ENCODE measurements around the gene COL4A3. TPM values are rescaled to one million over a fixed set of nuclear protein-coding genes. Genes with fewer than 3 reads are reported as not detected.

Gene COL4A3
- total RNA-seq, 1 donor from 2014 or later, result 1.1 TPM

DNA sequence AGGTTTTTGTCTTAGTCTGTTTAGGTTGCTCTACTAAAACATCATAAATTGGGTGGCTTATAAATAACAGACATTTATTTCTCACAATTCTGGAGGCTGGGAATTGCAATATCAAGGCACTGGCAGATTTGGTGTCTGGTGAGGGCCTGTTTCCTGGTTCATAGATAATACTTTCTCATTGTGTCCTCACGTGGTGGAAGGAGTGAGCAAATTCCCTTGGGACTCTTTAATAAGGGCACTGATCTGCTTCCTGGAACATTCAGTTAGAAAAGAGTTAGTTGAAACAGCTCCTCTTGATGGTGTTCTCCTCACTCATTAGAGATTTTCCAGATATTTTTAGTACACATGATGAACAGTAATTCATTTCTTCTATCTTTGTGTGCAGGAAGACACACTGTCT, 22.3 kb downstream of the COL4A3 start:
- no peak for DNase-seq (ENCODE audit: low read depth)
- TF ChIP-seq, protein P1, sequence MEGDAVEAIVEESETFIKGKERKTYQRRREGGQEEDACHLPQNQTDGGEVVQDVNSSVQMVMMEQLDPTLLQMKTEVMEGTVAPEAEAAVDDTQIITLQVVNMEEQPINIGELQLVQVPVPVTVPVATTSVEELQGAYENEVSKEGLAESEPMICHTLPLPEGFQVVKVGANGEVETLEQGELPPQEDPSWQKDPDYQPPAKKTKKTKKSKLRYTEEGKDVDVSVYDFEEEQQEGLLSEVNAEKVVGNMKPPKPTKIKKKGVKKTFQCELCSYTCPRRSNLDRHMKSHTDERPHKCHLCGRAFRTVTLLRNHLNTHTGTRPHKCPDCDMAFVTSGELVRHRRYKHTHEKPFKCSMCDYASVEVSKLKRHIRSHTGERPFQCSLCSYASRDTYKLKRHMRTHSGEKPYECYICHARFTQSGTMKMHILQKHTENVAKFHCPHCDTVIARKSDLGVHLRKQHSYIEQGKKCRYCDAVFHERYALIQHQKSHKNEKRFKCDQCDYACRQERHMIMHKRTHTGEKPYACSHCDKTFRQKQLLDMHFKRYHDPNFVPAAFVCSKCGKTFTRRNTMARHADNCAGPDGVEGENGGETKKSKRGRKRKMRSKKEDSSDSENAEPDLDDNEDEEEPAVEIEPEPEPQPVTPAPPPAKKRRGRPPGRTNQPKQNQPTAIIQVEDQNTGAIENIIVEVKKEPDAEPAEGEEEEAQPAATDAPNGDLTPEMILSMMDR (conservative IDR thresholded peaks at IDR 0.05; ENCODE audit: low read depth, low read length), result no peak
- no peak overlapping the region for H3K4me3 ChIP-seq (ENCODE audit: low read depth, low read length)

- DNase-seq (ENCODE audit: low read depth), result no peak
Observed at GRCh38 chr2:227188292-227188691, 23.9 kb downstream of the COL4A3 start.

GRCh38 chr2:227191367-227191766, 26.9 kb downstream of the COL4A3 start:
- no peak overlapping the region for H3K4me3 ChIP-seq (ENCODE audit: low read depth, low read length)
- no peak for DNase-seq (ENCODE audit: low read depth)
- TF ChIP-seq, protein P1 (conservative IDR thresholded peaks at IDR 0.05; ENCODE audit: low read depth, low read length), result no peak

More at GRCh38 chr2:227188292-227188691, 23.9 kb downstream of the COL4A3 start:
- TF ChIP-seq, protein P1 (conservative IDR thresholded peaks at IDR 0.05; ENCODE audit: low read depth, low read length), result no peak
- H3K4me3 ChIP-seq (ENCODE audit: low read depth, low read length), result no peak overlapping the region

DNA sequence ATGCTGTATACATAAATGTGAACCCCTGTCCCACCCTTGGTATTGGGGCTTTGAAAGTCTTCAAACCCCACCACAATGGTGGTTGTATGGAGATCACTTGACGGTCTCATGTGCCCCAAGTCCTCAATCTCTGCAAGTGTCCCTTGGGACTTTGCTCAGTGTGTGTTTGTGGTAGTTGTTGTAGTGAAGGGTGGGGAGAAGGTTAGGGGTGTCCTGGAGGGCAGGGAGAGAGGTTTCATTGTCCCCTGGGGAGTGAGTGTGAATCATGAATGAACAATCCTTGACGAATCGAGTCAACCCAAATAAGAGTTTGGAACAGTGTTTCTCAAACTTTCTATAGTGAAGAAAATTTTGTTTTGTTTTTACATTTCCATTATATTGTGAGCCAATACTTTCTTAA, 28.1 kb downstream of the COL4A3 start:
- no peak for DNase-seq (ENCODE audit: low read depth)
- no peak overlapping the region for H3K4me3 ChIP-seq (ENCODE audit: low read depth, low read length)
- TF ChIP-seq, protein P1 (conservative IDR thresholded peaks at IDR 0.05; ENCODE audit: low read depth, low read length), result no peak

- H3K4me3 ChIP-seq (ENCODE audit: low read depth, low read length), result no peak overlapping the region
- DNase-seq (ENCODE audit: low read depth), result no peak
- TF ChIP-seq, protein P1 (conservative IDR thresholded peaks at IDR 0.05; ENCODE audit: low read depth, low read length), result no peak
Observed at GRCh38 chr2:227194219-227194618, 29.8 kb downstream of the COL4A3 start.

- H3K4me3 ChIP-seq (ENCODE audit: low read depth, low read length), result no peak overlapping the region
- TF ChIP-seq, protein P1 (conservative IDR thresholded peaks at IDR 0.05; ENCODE audit: low read depth, low read length), result no peak
- no peak for DNase-seq (ENCODE audit: low read depth)
Observed at GRCh38 chr2:227198866-227199265, 34.4 kb downstream of the COL4A3 start.

GRCh38 chr2:227201771-227202170, 37.3 kb downstream of the COL4A3 start:
- TF ChIP-seq, protein P1 (conservative IDR thresholded peaks at IDR 0.05; ENCODE audit: low read depth, low read length), result no peak
- DNase-seq (ENCODE audit: low read depth), result no peak
- H3K4me3 ChIP-seq (ENCODE audit: low read depth, low read length), result no peak overlapping the region

Data from epithelial cell of proximal tubule (primary cell).